ENCODE measurements around the gene KRTAP13-1. TPM values are rescaled to one million over a fixed set of nuclear protein-coding genes. Genes with fewer than 3 reads are reported as not detected.

Gene KRTAP13-1
- total RNA-seq, 1 experiment from 2014 or later, result not detected

DNA sequence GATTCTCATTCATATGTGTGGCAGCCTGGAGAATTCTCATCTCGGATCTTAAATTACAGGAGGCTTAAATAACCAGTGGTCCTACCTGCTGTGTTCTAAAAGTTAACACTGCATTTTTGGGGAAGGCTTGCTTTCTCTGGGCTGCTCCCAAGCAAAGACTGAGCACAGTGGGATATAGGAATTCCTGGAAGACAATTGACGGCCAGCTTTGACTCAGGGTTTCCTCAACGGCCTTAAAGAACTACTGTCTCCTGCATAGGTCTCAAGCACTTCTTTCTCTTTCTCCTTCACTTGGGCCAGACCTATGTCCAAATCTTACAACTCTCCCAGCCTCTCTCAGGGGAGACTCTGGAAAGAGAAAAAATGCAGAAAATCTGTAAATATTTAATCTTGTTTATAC is 30.9 kb downstream of the KRTAP13-1 start:
- Histone ChIP-seq H3K27ac (no peak overlapping the region), H3K4me3 (no peak overlapping the region), H3K79me2 (ENCODE audit: low read depth) (no peaks in the 10 kb centered on the region), H3K27me3 (ENCODE audit: insufficient read depth, low read depth) (no peaks in the 10 kb centered on the region), H3F3A (ENCODE audit: insufficient read depth, low read depth) (no peaks in the 10 kb centered on the region), H3K36me3 (ENCODE audit: low read depth) (no peaks in the 10 kb centered on the region), H3K9me2 (ENCODE audit: insufficient read depth) (no peaks in the 10 kb centered on the region), H2AFZ (no peak overlapping the region), H3K4me1 (replicated peaks; ENCODE audit: insufficient read depth) (no peaks in the 10 kb centered on the region), H3K9me3 (ENCODE audit: insufficient read depth, low read depth) (no peaks in the 10 kb centered on the region), H4K20me1 (ENCODE audit: insufficient read depth) (no peaks in the 10 kb centered on the region), H3K4me2 (no peak overlapping the region)
- POLR2A ChIA-PET (ENCODE audit: unreplicated experiment), result no interaction called here
- TF ChIP-seq, protein P1, sequence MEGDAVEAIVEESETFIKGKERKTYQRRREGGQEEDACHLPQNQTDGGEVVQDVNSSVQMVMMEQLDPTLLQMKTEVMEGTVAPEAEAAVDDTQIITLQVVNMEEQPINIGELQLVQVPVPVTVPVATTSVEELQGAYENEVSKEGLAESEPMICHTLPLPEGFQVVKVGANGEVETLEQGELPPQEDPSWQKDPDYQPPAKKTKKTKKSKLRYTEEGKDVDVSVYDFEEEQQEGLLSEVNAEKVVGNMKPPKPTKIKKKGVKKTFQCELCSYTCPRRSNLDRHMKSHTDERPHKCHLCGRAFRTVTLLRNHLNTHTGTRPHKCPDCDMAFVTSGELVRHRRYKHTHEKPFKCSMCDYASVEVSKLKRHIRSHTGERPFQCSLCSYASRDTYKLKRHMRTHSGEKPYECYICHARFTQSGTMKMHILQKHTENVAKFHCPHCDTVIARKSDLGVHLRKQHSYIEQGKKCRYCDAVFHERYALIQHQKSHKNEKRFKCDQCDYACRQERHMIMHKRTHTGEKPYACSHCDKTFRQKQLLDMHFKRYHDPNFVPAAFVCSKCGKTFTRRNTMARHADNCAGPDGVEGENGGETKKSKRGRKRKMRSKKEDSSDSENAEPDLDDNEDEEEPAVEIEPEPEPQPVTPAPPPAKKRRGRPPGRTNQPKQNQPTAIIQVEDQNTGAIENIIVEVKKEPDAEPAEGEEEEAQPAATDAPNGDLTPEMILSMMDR (conservative IDR thresholded peaks at IDR 0.05), result no peak
- no peak for TF ChIP-seq EZH2 (IDR thresholded peaks at IDR 0.05; ENCODE audit: low read depth)
- BruUV-seq (replicated peaks), result no TSS peak
- CTCF ChIA-PET, result no interaction called here
- no peak for DNase-seq
- intact Hi-C loops (cut with micrococcal nuclease; ENCODE audit: unreplicated experiment), result no loop called here

DNA sequence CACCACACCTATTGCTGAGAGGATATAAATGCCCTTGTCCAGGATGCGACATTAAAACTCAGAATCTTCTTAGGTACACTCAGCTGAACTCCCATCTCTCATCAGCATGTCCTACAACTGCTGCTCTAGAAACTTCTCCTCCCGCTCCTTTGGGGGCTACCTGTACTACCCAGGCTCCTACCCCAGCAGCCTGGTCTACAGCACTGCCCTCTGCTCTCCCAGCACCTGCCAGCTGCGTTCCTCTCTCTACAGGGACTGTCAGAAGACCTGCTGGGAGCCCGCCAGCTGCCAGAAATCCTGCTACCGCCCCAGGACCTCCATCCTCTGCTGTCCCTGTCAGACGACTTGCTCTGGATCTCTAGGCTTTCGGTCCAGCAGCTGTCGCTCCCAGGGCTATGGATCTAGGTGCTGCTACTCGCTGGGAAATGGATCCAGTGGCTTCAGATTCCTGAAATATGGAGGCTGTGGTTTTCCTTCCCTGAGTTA is 34.4 kb downstream of the KRTAP13-1 start, which contains the start of gene KRTAP13-4:
TSS of gene KRTAP13-4 (plus strand) at position 51 of the 486 bp plus-strand sequence. CDS start at position 107, 56 bp downstream.
- Histone ChIP-seq H3K36me3 (ENCODE audit: low read depth) (no peaks in the 10 kb centered on the region), H2AFZ (no peak within 1 kb of the TSS), H3K9me3 (ENCODE audit: insufficient read depth, low read depth) (no peaks in the 10 kb centered on the region), H3K9me2 (ENCODE audit: insufficient read depth) (no peaks in the 10 kb centered on the region), H3F3A (ENCODE audit: insufficient read depth, low read depth) (no peaks in the 10 kb centered on the region), H3K4me2 (no peak within 1 kb of the TSS), H3K27me3 (ENCODE audit: insufficient read depth, low read depth) (no peaks in the 10 kb centered on the region), H4K20me1 (ENCODE audit: insufficient read depth) (no peaks in the 10 kb centered on the region), H3K79me2 (ENCODE audit: low read depth) (no peaks in the 10 kb centered on the region), H3K27ac (no peak within 1 kb of the TSS), H3K4me1 (replicated peaks; ENCODE audit: insufficient read depth) (no peaks in the 10 kb centered on the region), H3K4me3 (no peak within 1 kb of the TSS)
- no TSS peak for BruUV-seq (replicated peaks)
- TF ChIP-seq, protein P1 (conservative IDR thresholded peaks at IDR 0.05), result no peak
- no peak for TF ChIP-seq EZH2 (IDR thresholded peaks at IDR 0.05; ENCODE audit: low read depth)
- ChIA-PET POLR2A (ENCODE audit: unreplicated experiment) (no interaction called here), CTCF (no interaction called here)
- no peak for DNase-seq
- intact Hi-C loops (cut with micrococcal nuclease; ENCODE audit: unreplicated experiment), result loop anchor here (10.0 kb wide), 1 partner anchor 385 kb away; no protein-coding TSS in a partner anchor

DNA sequence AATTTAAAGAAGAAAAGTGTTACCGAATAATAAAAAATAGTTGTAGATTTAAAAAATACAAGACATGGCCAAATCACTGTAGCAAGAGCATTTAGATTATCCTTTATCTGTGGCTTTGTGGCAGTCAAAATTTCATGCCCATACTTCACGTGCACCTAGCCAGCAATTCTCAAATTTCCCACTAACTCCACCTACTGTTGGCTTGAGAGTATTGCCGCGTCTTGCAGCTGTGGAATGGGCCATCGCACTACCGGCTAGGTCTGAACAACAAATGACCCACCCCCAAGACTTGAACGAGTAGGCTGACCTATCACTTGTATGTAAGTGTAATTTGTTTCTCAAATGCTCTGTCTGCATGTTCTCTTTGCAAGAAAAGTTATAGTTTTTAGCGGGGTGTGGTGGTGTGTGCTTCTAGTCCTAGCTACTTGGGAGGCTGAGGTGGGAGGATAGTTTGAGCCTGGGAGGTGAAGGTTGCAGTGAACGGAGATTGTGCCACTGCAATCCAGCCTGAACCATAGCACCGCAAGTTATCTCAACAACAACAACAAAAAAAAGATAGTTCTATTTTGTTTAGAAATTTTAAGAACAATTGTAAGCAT is 38.3 kb downstream of the KRTAP13-1 start:
- TF ChIP-seq, protein P1 (conservative IDR thresholded peaks at IDR 0.05), result peak; percentile 64
- no peak for TF ChIP-seq EZH2 (IDR thresholded peaks at IDR 0.05; ENCODE audit: low read depth)
- Histone ChIP-seq H3K9me2 (ENCODE audit: insufficient read depth) (no peaks in the 10 kb centered on the region), H3K4me2 (no peak overlapping the region), H3K27ac (no peak overlapping the region), H3F3A (ENCODE audit: insufficient read depth, low read depth) (no peaks in the 10 kb centered on the region), H3K27me3 (ENCODE audit: insufficient read depth, low read depth) (no peaks in the 10 kb centered on the region), H3K79me2 (ENCODE audit: low read depth) (no peaks in the 10 kb centered on the region), H4K20me1 (ENCODE audit: insufficient read depth) (no peaks in the 10 kb centered on the region), H3K4me3 (no peak overlapping the region), H3K9me3 (ENCODE audit: insufficient read depth, low read depth) (no peaks in the 10 kb centered on the region), H3K36me3 (ENCODE audit: low read depth) (no peaks in the 10 kb centered on the region), H2AFZ (no peak overlapping the region), H3K4me1 (replicated peaks; ENCODE audit: insufficient read depth) (no peaks in the 10 kb centered on the region)
- peak in 1 of 2 experiments; percentile 4 for DNase-seq
- ChIA-PET CTCF (no interaction called here), POLR2A (ENCODE audit: unreplicated experiment) (no interaction called here)
- BruUV-seq (replicated peaks), result no TSS peak
- intact Hi-C loops (cut with micrococcal nuclease; ENCODE audit: unreplicated experiment), result loop anchor here (10.0 kb wide), 1 partner anchor 389 kb away; no protein-coding TSS in a partner anchor
